HG02884 (cell line): ENCODE measurements around the gene ARHGEF17.

Experiments
- ATAC-seq: cut with Tn5 transposase; IDR thresholded peaks from one replicate; pipeline ENCODE4 v1.9.1; 2021; ENCODE audit warnings: mild to moderate bottlenecking, moderate library complexity; ENCODE audit not compliant: unreplicated experiment

ARHGEF17 gene

GRCh38 chr11:73392108-73393010, 84.3 kb downstream of the ARHGEF17 start:
- ATAC-seq = no peak

GRCh38 chr11:73393011-73393380, 84.9 kb downstream of the ARHGEF17 start:
- no peak for ATAC-seq

- no peak for ATAC-seq
These were observed 85.7 kb downstream of the ARHGEF17 start for GRCh38 chr11:73393479-73394415.

GRCh38 chr11:73394416-73395296, 86.6 kb downstream of the ARHGEF17 start:
- ATAC-seq = no peak

- ATAC-seq = no peak
These were observed 87.5 kb downstream of the ARHGEF17 start for GRCh38 chr11:73395297-73396208.

DNA sequence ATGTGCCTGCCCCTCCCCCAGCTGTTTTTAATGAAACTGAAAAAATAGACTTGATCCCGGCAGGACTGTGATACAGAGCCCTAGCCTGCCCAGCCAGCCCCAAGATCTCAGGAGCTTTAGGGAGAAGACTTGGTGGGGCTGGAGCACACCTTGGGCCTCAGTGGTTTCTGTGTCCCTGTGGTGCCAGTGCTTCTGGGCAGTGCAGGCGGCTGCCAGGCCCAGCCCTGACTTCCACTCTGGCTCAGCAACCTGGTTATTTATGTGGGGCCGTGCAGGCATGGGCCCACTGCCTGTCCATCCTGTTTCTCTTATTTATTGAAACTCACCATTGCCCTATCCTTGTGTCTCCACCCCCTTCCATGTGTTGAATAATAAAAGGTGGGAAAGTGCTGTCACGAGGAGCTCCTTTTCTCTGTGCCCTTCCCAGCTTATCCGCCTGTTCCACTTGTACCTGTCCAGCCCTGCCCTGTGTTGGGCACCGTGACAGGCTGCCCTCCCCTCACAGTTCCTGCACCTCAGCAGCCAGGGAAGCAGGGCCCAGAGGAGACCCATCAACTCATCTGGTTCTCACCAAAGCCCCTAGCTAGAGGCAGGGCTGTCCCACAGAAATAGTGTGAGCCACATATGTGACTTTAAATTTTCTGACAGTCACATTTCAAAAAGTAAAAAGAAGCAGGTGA, 88.3 kb downstream of the ARHGEF17 start:
- ATAC-seq = no peak

DNA sequence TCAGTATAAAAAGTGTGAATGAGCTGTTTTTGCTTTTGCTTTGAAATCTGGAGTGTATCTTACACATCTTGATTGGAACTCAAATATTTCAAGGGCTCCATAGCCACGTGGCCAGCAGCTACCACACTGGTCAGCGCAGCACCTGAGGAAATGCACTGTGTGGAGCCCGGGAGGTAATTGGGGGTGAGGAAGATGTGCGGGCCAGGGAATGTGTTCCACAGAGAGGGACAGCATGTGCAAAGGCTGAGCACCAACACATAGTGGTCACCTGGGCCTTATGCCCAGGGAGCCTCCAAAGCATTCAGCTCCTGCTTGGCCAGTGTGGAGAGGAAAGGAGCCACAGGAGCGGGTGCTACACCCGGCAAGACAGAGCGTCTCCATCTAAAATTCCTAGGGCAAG, 88.9 kb downstream of the ARHGEF17 start:
- no peak for ATAC-seq

DNA sequence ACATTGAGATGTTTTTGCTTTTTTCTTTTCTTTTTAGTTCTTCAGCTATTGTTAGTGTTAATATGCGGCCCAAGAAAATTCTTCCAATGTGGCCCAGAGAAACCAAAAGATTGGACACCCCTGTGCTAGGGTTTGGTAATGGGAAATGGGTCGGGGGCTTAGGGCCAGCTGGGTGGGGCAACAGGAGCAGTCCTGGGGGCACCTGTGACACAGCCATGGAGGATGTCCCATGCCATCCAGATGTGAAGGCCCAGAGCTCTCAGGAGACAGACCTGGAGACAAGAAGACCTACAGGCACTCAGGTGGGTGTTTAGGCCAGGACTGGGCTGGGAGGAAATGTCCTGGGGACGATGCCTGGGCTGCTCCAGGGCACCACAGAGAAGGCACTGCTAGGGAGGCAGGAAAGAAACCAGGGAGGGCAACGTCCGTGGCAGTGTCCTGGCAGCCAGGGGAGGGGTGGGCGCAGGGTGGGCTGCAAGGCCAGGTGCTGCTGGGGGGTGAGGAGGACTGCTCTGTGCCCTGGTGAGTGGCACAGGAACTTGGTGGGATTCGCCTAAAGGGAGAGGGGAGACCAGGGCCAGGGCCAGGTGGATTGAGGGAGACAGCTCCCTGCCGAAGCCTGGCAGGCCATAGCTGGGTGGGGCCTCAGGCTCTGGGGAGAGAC, 89.5 kb downstream of the ARHGEF17 start:
- ATAC-seq = no peak

- ATAC-seq = no peak
These were observed 90.1 kb downstream of the ARHGEF17 start for GRCh38 chr11:73398132-73398526.

- ATAC-seq = no peak
These were observed 90.6 kb downstream of the ARHGEF17 start for GRCh38 chr11:73398721-73399120.

DNA sequence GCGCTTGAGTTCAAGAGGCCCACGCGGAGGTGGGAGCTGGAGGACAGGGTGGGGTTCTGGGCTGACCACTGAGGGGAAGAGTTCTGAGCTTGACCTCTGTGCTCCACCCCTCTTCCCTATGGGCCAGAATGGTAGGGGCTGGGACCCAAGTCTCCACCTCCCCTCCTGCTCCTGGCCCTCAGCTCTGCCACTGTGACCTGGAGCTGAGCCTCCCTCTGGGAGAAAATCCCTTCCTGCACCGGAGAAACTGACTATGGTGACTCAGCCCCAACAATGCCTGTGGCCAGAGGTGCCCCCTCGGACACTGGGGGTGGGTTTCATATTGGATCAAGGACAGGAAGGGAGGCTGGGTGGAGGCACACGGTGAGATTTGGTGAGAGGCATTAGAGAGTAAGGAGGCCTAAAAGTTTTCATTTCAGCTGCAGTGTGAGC, 91.1 kb downstream of the ARHGEF17 start:
- ATAC-seq = no peak

DNA sequence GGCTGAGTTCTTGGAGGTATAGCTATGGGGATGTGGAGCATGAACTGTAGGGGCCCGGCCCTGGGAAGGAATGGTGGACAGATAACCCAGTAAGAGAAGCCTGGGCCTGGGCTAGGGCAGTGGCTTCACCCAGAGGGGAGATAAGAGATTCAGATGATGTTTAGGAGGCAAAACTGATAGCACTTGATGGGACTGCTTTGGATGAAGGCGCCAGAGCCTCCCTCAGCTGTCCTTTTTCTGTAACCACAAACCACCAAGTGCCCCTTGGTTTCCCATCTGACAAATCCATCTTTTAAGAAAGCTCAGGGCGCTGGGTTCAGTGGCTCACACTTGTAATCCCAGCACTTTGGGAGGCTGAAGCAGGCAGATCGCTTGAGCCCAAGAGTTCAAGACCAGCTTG, 91.6 kb downstream of the ARHGEF17 start:
- ATAC-seq = no peak

- no peak for ATAC-seq
These were observed 92.2 kb downstream of the ARHGEF17 start for GRCh38 chr11:73400293-73400692.

GRCh38 chr11:73401217-73401923, 93.3 kb downstream of the ARHGEF17 start:
- no peak for ATAC-seq

- ATAC-seq = no peak
These were observed 94.1 kb downstream of the ARHGEF17 start for GRCh38 chr11:73401924-73402833.

DNA sequence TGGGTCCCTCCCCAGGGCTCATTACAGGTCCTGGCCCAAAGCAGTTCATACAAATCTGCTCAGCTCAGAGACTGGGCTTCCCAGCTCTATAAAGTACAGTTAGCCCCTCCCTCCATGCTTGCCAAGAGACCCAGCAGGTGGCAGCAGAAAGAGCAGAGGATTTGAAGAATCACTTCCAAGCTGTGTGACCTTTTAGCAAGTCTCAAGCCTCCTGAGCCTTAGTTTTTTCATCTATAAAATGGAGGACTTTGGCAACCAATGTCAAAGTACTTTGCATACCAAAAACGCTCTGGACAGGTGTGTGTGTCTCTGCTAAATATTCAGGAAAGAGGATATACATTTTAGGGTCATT, 94.7 kb downstream of the ARHGEF17 start:
- no peak for ATAC-seq

- ATAC-seq = no peak
These were observed 95.5 kb downstream of the ARHGEF17 start for GRCh38 chr11:73403541-73403940.
